Tibial nerve (tissue), 4 donors: ENCODE measurements around the gene ACTR5. TPM values are rescaled to one million over a fixed set of nuclear protein-coding genes. Genes with fewer than 3 reads are reported as not detected.

Experiments used
- DNase-seq, 2 donors: peaks; one replicate each; pipeline ENCODE4 v3.0.0-alpha.2; 2019; ENCODE audit warnings: low spot score in 2 of 2
- H3K27ac ChIP-seq, 4 donors: fragments of 200-600 bp; sonication (generic) in 3 of 4; one replicate each; pipeline ENCODE4 v1.5.1; 2017 to 2019; ENCODE audit warnings: mild to moderate bottlenecking in 1 of 4
- H3K27me3 ChIP-seq, 2 donors: fragments of 200-600 bp; sonication (generic) in 1 of 2; one replicate each; pipeline versions ENCODE4 v1.5.1 to v1.6.0; 2017 to 2019
- H3K36me3 ChIP-seq, 3 donors: fragments of 200-600 bp; sonication (generic); one replicate each; pipeline ENCODE4 v1.5.1; 2018 to 2019
- H3K4me1 ChIP-seq, 4 donors: fragments of 200-600 bp; sonication (generic) in 3 of 4; one replicate each; pipeline ENCODE4 v1.5.1; 2017 to 2019
- H3K4me3 ChIP-seq, 4 donors: fragments of 200-600 bp; sonication (generic) in 3 of 4; one replicate each; pipeline ENCODE4 v1.5.1; 2017 to 2019; ENCODE audit warnings: mild to moderate bottlenecking in 1 of 4, moderate library complexity in 1 of 4
- H3K9me3 ChIP-seq, 4 donors: fragments of 200-600 bp; sonication (generic) in 3 of 4; one replicate each; pipeline ENCODE4 v1.5.1; 2017 to 2019
- EP300 ChIP-seq, 2 donors: sonication (generic); formaldehyde crosslinking; IDR thresholded peaks; one replicate each; pipeline ENCODE4 v1.6.1; 2017; ENCODE audit warnings: antibody characterized with exemption in 2 of 2, mild to moderate bottlenecking in 1 of 2
- POLR2A ChIP-seq, 2 donors: fragments of 450-650 bp; IDR thresholded peaks; one replicate each; pipeline ENCODE4 v1.6.1; 2017; ENCODE audit warnings: antibody characterized with exemption in 2 of 2, mild to moderate bottlenecking in 2 of 2, moderate library complexity in 2 of 2
- WGBS, 2 donors: methylation state at CpG; one replicate each; pipeline ENCODE4 v1.1.5; 2018; 5-methylcytosine and 5-hydroxymethylcytosine counted together
- total RNA-seq, 4 donors: library from RNA; depleted of rRNA; stranded (reverse); fragments of >200 nt; gene quantifications; one replicate each; pipeline ENCODE4 v1.1.0, GENCODE V29; 2016
- TF ChIP-seq, protein P1 (sequence below), 5 experiments: fragments of 200-600 bp in 3 of 5; fragments of 450-650 bp in 2 of 5; sonication (generic) in 3 of 5; IDR thresholded peaks; one replicate each; pipeline ENCODE4 v1.5.1; 2016 to 2019; ENCODE audit warnings: antibody characterized with exemption in 5 of 5, mild to moderate bottlenecking in 3 of 5, moderate library complexity in 2 of 5

The ACTR5 gene
- total RNA-seq, 4 donors from 2014 or later = 14.7 to 19.0 (median 18.6) TPM

DNA sequence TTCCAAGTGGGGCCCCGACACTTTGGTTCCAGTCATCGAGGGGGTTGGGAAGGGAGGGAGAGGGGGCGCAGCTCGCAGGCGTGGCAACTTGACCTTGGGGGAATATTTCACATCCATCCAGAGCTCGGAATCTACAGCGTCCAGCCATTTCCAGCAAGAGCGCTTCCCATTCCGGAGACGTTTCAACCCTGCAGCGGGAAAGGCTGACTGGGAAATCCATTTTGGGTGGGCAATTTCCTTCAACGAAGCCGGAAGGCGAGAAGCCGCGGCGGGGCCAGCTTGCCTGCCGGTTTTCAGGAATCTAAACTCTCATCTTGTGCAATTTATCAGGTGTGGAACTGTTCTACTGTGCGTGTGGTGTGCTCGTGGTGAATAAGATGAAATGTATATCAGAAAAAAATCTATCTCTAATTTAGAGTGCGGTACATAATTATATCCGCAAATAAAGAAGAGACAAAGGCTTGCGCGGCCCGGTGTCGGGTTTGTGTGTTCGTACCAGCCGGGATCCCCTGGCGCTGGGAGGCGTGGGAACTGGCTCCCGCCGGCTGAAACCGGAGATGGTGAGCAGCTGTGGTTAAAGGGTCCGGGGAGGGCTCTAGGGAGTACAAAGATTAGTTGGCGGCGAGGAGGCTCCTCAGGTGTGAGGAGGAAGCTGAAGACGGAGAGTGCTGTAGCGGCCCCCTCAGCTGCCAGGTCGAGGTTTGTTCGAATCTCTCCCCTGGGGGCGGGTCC is 19.2 kb upstream of the ACTR5 start:
- DNase-seq = no peak
- no peaks in the 10 kb centered on the region for H3K36me3 ChIP-seq
- WGBS, 2 donors = 3% methylated on average over 41 of the region's 41 CpGs
- no peaks in the 10 kb centered on the region for H3K9me3 ChIP-seq
- TF ChIP-seq, protein P1, sequence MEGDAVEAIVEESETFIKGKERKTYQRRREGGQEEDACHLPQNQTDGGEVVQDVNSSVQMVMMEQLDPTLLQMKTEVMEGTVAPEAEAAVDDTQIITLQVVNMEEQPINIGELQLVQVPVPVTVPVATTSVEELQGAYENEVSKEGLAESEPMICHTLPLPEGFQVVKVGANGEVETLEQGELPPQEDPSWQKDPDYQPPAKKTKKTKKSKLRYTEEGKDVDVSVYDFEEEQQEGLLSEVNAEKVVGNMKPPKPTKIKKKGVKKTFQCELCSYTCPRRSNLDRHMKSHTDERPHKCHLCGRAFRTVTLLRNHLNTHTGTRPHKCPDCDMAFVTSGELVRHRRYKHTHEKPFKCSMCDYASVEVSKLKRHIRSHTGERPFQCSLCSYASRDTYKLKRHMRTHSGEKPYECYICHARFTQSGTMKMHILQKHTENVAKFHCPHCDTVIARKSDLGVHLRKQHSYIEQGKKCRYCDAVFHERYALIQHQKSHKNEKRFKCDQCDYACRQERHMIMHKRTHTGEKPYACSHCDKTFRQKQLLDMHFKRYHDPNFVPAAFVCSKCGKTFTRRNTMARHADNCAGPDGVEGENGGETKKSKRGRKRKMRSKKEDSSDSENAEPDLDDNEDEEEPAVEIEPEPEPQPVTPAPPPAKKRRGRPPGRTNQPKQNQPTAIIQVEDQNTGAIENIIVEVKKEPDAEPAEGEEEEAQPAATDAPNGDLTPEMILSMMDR (IDR thresholded peaks at IDR 0.05) = no peak
- TF ChIP-seq EP300 (IDR thresholded peaks at IDR 0.05) (no peak), POLR2A (IDR thresholded peaks at IDR 0.05) (no peak)
- no peak overlapping the region for H3K4me3 ChIP-seq
- peaks cover 0 to 99% of the 10 kb centered on the region in 2 donors for H3K27me3 ChIP-seq
- no peak overlapping the region for H3K27ac ChIP-seq
- H3K4me1 ChIP-seq = peaks cover 0 to 72% (median 10%) of the 10 kb centered on the region in 4 donors

DNA sequence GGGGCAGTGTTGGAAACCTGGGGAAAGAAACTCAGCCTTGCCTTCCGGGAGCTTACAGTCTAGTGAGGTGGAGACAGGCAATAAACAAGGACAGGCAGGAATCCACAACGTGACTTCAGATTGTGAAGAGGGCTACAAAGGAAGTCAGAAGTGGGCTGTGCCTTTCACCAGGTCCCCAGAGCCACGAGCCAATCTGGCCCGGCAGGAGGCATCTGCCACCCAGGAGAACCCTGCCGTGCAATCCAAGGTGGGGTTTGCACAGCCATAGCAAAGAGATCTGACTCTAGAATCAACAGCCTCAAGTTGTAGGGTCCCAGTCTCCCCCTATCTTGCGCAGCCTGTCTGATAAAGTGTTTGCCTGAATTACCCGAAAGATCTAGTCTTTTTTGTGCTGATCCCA is 18.5 kb upstream of the ACTR5 start:
- no peaks in the 10 kb centered on the region for H3K9me3 ChIP-seq
- WGBS, 2 donors = 6 to 8% methylated on average over 7 of the region's 7 CpGs
- no peak overlapping the region for H3K4me3 ChIP-seq
- H3K4me1 ChIP-seq = peaks cover 0 to 65% (median 8%) of the 10 kb centered on the region in 4 donors
- TF ChIP-seq POLR2A (IDR thresholded peaks at IDR 0.05) (no peak), EP300 (IDR thresholded peaks at IDR 0.05) (no peak)
- TF ChIP-seq, protein P1 (IDR thresholded peaks at IDR 0.05) = no peak
- no peak overlapping the region for H3K27ac ChIP-seq
- H3K36me3 ChIP-seq = no peaks in the 10 kb centered on the region
- DNase-seq = no peak
- peaks cover 0 to 100% of the 10 kb centered on the region in 2 donors for H3K27me3 ChIP-seq

DNA sequence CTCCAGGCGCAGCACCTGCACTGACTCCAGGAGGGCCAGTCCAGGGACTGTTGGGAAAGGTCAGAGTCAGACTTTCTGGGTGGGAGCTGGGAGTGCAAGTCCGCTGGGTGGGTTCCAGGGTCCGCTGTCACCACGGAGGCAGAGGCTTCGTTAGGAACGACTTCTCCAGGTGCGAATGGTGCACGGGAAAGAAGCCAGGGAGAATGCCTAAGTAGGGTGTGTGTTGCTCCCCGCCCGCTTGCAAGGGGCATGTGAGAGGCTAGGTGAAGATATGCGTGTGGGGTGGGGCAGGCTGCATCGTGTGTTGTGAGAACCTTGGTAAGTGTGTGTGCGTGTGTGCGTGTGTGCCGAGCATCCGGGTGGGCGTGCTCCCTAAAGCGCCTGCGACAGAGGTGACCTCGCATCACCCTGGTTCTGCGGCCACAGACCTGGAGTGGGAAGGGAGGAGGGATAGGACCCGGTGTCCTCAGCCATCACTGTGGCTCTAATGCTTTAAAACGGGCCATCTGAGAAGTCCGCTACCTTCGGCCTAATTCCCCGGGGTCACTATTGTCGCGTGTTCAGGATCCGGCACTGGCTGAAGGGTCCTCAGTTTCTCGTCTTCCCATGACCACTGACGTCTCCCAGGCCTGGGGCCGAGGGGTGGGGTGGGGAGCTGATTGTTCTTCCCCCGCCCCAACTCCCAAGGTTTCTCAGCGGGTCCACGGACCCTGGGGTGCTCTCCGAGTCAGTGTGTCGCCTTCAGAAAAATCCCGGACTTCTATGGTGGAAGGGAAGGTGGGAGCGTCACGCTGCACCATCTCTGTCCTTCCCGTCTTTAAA is 17.9 kb upstream of the ACTR5 start:
- Histone ChIP-seq H3K9me3 (no peaks in the 10 kb centered on the region), H3K27me3 (peaks cover 0 to 100% of the 10 kb centered on the region in 2 donors), H3K27ac (no peak overlapping the region), H3K4me1 (peaks cover 0 to 59% (median 8%) of the 10 kb centered on the region in 4 donors), H3K4me3 (no peak overlapping the region), H3K36me3 (no peaks in the 10 kb centered on the region)
- WGBS, 2 donors = 4 to 5% methylated on average over 22 to 41 of the region's 41 CpGs
- no peak for TF ChIP-seq EP300 (IDR thresholded peaks at IDR 0.05)
- TF ChIP-seq, protein P1 (IDR thresholded peaks at IDR 0.05) = no peak
- TF ChIP-seq POLR2A (IDR thresholded peaks at IDR 0.05) = no peak
- no peak for DNase-seq

DNA sequence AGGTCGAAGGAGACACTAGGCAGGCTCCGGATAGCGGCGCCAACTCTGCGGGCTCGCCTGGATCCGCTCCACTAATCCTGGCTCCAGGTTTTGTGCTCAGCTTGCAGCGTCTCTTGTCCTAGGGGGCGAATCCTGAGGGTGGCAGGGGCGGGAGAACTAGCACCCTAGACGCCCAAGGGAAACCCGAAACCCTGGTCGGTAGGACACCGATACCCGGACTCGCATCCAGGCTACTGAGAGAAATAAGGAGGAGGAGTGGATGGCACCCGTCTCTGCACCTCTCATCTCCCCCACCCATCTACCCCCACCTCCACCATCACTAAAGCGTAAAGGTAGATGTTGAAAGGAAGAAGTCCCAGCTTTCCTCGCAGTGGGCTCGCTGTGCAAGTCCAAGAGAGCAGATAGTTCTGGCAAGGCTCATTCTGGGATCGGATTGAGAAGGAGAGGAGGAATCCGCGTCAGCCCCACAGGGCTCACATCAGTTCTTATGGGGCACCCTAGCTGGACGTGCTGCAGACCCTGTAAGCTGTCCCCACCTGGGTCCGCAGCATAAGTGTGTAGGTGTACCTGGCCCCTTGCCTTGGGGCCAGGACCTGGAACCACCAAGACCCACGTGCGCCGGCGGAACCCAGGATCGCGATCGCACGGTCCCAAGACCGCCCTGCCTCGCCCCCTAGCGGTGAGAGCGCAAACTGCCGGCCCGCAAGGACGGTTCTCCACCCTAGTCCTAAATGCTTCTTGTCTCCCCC is 17.1 kb upstream of the ACTR5 start:
- peaks cover 0 to 100% of the 10 kb centered on the region in 2 donors for H3K27me3 ChIP-seq
- 2% methylated on average over 35 to 40 of the region's 40 CpGs for WGBS, 2 donors
- H3K9me3 ChIP-seq = no peaks in the 10 kb centered on the region
- no peak overlapping the region for H3K27ac ChIP-seq
- no peaks in the 10 kb centered on the region for H3K36me3 ChIP-seq
- DNase-seq = peak in 1 of 2 donors; percentile 48
- TF ChIP-seq EP300 (IDR thresholded peaks at IDR 0.05) (no peak), POLR2A (IDR thresholded peaks at IDR 0.05) (no peak)
- TF ChIP-seq, protein P1 (IDR thresholded peaks at IDR 0.05) = peak; percentile 80 to 95 (median 83)
- peak overlapping the region in 2 of 4 donors; percentile 17 to 39 for H3K4me3 ChIP-seq
- peaks cover 0 to 51% (median 8%) of the 10 kb centered on the region in 4 donors for H3K4me1 ChIP-seq
